MM.1S (cell line): ENCODE results near the gene KIRREL3.

Source experiments
- EZH2phosphoT487 ChIP-seq: fragments of 300-600 bp; sonication (generic); IDR thresholded peaks from 2 replicates; pipeline ENCODE4 v1.6.1; 2018; ENCODE audit warnings: antibody characterized with exemption, low read length
- TF ChIP-seq, protein P1 (sequence below): fragments of 300-600 bp; sonication (generic); IDR thresholded peaks from 2 replicates; pipeline ENCODE4 v1.5.1; 2016; ENCODE audit warnings: antibody characterized with exemption, low read length, mixed read lengths

DNA sequence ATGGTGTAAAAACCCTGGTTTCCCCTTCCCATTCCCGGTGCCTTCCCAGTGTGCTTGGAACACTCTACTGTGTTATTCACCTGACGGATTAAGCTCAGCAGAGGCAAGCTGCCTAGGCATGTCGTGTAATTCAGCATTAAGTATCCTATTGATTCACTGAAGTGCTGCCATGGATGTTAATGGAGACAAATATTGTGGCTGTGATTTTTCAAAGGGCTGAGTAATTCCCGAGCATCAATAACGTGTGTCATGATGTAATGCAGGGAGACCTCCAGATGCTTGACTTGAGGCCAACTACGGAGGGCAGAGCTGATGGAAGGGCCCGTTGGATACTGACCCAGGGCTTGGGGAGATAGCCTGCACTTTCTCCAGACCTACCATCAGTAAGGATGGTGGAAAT lies 376.1 kb downstream of the KIRREL3 start:
- TF ChIP-seq, protein P1, sequence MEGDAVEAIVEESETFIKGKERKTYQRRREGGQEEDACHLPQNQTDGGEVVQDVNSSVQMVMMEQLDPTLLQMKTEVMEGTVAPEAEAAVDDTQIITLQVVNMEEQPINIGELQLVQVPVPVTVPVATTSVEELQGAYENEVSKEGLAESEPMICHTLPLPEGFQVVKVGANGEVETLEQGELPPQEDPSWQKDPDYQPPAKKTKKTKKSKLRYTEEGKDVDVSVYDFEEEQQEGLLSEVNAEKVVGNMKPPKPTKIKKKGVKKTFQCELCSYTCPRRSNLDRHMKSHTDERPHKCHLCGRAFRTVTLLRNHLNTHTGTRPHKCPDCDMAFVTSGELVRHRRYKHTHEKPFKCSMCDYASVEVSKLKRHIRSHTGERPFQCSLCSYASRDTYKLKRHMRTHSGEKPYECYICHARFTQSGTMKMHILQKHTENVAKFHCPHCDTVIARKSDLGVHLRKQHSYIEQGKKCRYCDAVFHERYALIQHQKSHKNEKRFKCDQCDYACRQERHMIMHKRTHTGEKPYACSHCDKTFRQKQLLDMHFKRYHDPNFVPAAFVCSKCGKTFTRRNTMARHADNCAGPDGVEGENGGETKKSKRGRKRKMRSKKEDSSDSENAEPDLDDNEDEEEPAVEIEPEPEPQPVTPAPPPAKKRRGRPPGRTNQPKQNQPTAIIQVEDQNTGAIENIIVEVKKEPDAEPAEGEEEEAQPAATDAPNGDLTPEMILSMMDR: no peak
- no peak for TF ChIP-seq EZH2phosphoT487
